Measurements from ENCODE around the gene NPM3.

GRCh38 chr10:101783736-101784118 is 481 bp upstream of the NPM3 start:
- TF ChIP-seq CTCF (IDR thresholded peaks at IDR 0.05; ENCODE audit: low read depth, low read length) (no peak), EZH2phosphoT487 (IDR thresholded peaks at IDR 0.05; ENCODE audit: low read depth) (no peak)

Data from OCI-LY3 (cell line).